MM.1S (cell line): Measurements from ENCODE around the gene ARFGAP1.

Experiments used
- CTCF ChIP-seq: fragments of 300-600 bp; sonication (generic); IDR thresholded peaks from 2 replicates; pipeline ENCODE4 v1.5.1; 2016; ENCODE audit warnings: antibody characterized with exemption, low read length, mixed read lengths
- EZH2 ChIP-seq: fragments of 300-600 bp; sonication (generic); optimal IDR thresholded peaks from 2 replicates; pipeline ENCODE3; 2017; ENCODE audit warnings: low read depth, mild to moderate bottlenecking, antibody characterized with exemption, low read length, mixed read lengths

GRCh38 chr20:63227260-63227659 lies 45.4 kb upstream of the ARFGAP1 start:
- TF ChIP-seq CTCF (no peak), EZH2 (no peak)
